Measurements from ENCODE around the gene WNT4. TPM values are rescaled to one million over a fixed set of nuclear protein-coding genes. Genes with fewer than 3 reads are reported as not detected.

WNT4 gene
- total and polyA plus RNA-seq, 7 donors = 0.14 to 1.2 (median 0.36) TPM

- H3K4me3 ChIP-seq = no peak overlapping the region
- H3K9me3 ChIP-seq = no peaks in the 10 kb centered on the region
- H3K27me3 ChIP-seq = no peaks in the 10 kb centered on the region
- no peak for DNase-seq
- no peak for TF ChIP-seq EP300 (IDR thresholded peaks at IDR 0.05)
- TF ChIP-seq, protein P1, sequence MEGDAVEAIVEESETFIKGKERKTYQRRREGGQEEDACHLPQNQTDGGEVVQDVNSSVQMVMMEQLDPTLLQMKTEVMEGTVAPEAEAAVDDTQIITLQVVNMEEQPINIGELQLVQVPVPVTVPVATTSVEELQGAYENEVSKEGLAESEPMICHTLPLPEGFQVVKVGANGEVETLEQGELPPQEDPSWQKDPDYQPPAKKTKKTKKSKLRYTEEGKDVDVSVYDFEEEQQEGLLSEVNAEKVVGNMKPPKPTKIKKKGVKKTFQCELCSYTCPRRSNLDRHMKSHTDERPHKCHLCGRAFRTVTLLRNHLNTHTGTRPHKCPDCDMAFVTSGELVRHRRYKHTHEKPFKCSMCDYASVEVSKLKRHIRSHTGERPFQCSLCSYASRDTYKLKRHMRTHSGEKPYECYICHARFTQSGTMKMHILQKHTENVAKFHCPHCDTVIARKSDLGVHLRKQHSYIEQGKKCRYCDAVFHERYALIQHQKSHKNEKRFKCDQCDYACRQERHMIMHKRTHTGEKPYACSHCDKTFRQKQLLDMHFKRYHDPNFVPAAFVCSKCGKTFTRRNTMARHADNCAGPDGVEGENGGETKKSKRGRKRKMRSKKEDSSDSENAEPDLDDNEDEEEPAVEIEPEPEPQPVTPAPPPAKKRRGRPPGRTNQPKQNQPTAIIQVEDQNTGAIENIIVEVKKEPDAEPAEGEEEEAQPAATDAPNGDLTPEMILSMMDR (IDR thresholded peaks at IDR 0.05) = no peak
- no peak for TF ChIP-seq POLR2AphosphoS5 (IDR thresholded peaks at IDR 0.05)
- no peak for TF ChIP-seq POLR2A (IDR thresholded peaks at IDR 0.05)
- H3K27ac ChIP-seq = no peak overlapping the region
- intact Hi-C loops (cut with DNase I) = loop anchor here (10.0 kb wide), 1 partner anchor 174 kb away; no protein-coding TSS in a partner anchor
- 73 to 77% methylated on average over 1 of the region's 1 CpG for WGBS, 2 donors
- peaks cover 0 to 46% (median 17%) of the 10 kb centered on the region in 4 donors for H3K4me1 ChIP-seq
- H3K36me3 ChIP-seq = peaks cover 0 to 39% (median 16%) of the 10 kb centered on the region in 4 donors
These were observed 41.7 kb downstream of the WNT4 start for GRCh38 chr1:22101199-22101598.

GRCh38 chr1:22100168-22100567, 42.7 kb downstream of the WNT4 start:
- Histone ChIP-seq H3K4me1 (peaks cover 0 to 40% (median 15%) of the 10 kb centered on the region in 4 donors), H3K27ac (no peak overlapping the region), H3K4me3 (no peak overlapping the region), H3K36me3 (peaks cover 0 to 47% (median 20%) of the 10 kb centered on the region in 4 donors), H3K27me3 (no peaks in the 10 kb centered on the region), H3K9me3 (no peaks in the 10 kb centered on the region)
- WGBS, 2 donors = 90 to 91% methylated on average over 3 of the region's 3 CpGs
- intact Hi-C loops (cut with DNase I) = loop anchor here (10.0 kb wide), 1 partner anchor 175 kb away; no protein-coding TSS in a partner anchor
- DNase-seq = no peak
- TF ChIP-seq EP300 (IDR thresholded peaks at IDR 0.05) (no peak), POLR2AphosphoS5 (IDR thresholded peaks at IDR 0.05) (no peak)
- TF ChIP-seq, protein P1 (IDR thresholded peaks at IDR 0.05) = no peak

- TF ChIP-seq POLR2A (IDR thresholded peaks at IDR 0.05) = no peak
- TF ChIP-seq EP300 (IDR thresholded peaks at IDR 0.05) = no peak
- TF ChIP-seq, protein P1 (IDR thresholded peaks at IDR 0.05) = no peak
- peaks cover 0 to 40% (median 15%) of the 10 kb centered on the region in 4 donors for H3K4me1 ChIP-seq
- H3K27ac ChIP-seq = no peak overlapping the region
- WGBS, 2 donors = 95% methylated on average over 10 of the region's 10 CpGs
- no peaks in the 10 kb centered on the region for H3K9me3 ChIP-seq
- peaks cover 0 to 52% (median 20%) of the 10 kb centered on the region in 4 donors for H3K36me3 ChIP-seq
- DNase-seq = no peak
- H3K27me3 ChIP-seq = no peaks in the 10 kb centered on the region
- no peak overlapping the region for H3K4me3 ChIP-seq
- intact Hi-C loops (cut with DNase I) = no loop called here
These were observed 44.1 kb downstream of the WNT4 start for GRCh38 chr1:22098752-22099151.

- Histone ChIP-seq H3K36me3 (peaks cover 0 to 60% (median 23%) of the 10 kb centered on the region in 4 donors), H3K4me1 (peaks cover 0 to 25% (median 8%) of the 10 kb centered on the region in 4 donors), H3K9me3 (no peaks in the 10 kb centered on the region), H3K27me3 (no peaks in the 10 kb centered on the region), H3K4me3 (no peak overlapping the region), H3K27ac (no peak overlapping the region)
- TF ChIP-seq EP300 (IDR thresholded peaks at IDR 0.05) = no peak
- no peak for TF ChIP-seq POLR2A (IDR thresholded peaks at IDR 0.05)
- no peak for TF ChIP-seq POLR2AphosphoS5 (IDR thresholded peaks at IDR 0.05)
- TF ChIP-seq, protein P1 (IDR thresholded peaks at IDR 0.05) = no peak
- intact Hi-C loops (cut with DNase I) = no loop called here
- WGBS, 2 donors = 90 to 93% methylated on average over 3 of the region's 3 CpGs
- DNase-seq = no peak
These were observed 46.4 kb downstream of the WNT4 start for GRCh38 chr1:22096463-22096862.

GRCh38 chr1:22096036-22096435, 46.9 kb downstream of the WNT4 start:
- Histone ChIP-seq H3K27ac (no peak overlapping the region), H3K9me3 (no peaks in the 10 kb centered on the region), H3K27me3 (no peaks in the 10 kb centered on the region), H3K36me3 (peaks cover 0 to 60% (median 23%) of the 10 kb centered on the region in 4 donors), H3K4me1 (peaks cover 0 to 25% (median 8%) of the 10 kb centered on the region in 4 donors), H3K4me3 (no peak overlapping the region)
- 84 to 89% methylated on average over 5 of the region's 5 CpGs for WGBS, 2 donors
- TF ChIP-seq POLR2AphosphoS5 (IDR thresholded peaks at IDR 0.05) (no peak), POLR2A (IDR thresholded peaks at IDR 0.05) (no peak), EP300 (IDR thresholded peaks at IDR 0.05) (no peak)
- TF ChIP-seq, protein P1 (IDR thresholded peaks at IDR 0.05) = no peak
- intact Hi-C loops (cut with DNase I) = no loop called here
- DNase-seq = no peak
